Adrenal gland (tissue), 12 donors: ENCODE results near the gene FGGY. TPM values are rescaled to one million over a fixed set of nuclear protein-coding genes. Genes with fewer than 3 reads are reported as not detected.

Source experiments
- DNase-seq, 7 donors: peaks; one replicate each; pipeline ENCODE4 v3.0.0-alpha.2; 2019 to 2020
- H3K27ac ChIP-seq, 5 donors: fragments of 200-600 bp; sonication (generic) in 4 of 5; 1 replicate in 3 of 5; 2 replicates in 2 of 5; pipeline versions ENCODE4 v1.5.1 to v1.8.0; 2016 to 2020; ENCODE audit warnings: mild to moderate bottlenecking in 1 of 5
- H3K27me3 ChIP-seq: fragments of 200-600 bp; 2 replicates; pipeline ENCODE4 v1.8.0; 2021
- H3K36me3 ChIP-seq, 2 donors: fragments of 200-600 bp; replicated peaks in 1 of 2; 1 replicate in 1 of 2; 2 replicates in 1 of 2; pipeline versions ENCODE4 v1.5.1 to v1.8.0; 2018 to 2022
- H3K4me1 ChIP-seq, 2 donors: fragments of 200-600 bp; replicated peaks in 1 of 2; 1 replicate in 1 of 2; 2 replicates in 1 of 2; pipeline versions ENCODE4 v1.5.1 to v1.8.0; 2018 to 2021
- H3K4me3 ChIP-seq, 4 donors: fragments of 200-600 bp; sonication (generic) in 3 of 4; one replicate each; pipeline ENCODE4 v1.5.1; 2016 to 2018
- H3K9me3 ChIP-seq, 3 donors: fragments of 200-600 bp; sonication (generic) in 1 of 3; replicated peaks in 1 of 3; 1 replicate in 2 of 3; 2 replicates in 1 of 3; pipeline versions ENCODE4 v1.5.1 to v1.8.0; 2016 to 2021
- CTCF ChIP-seq, 6 experiments: fragments of 450-650 bp in 4 of 6; fragments of 200-600 bp in 2 of 6; sonication (generic) in 1 of 6; IDR thresholded peaks; 1 replicate in 5 of 6; 2 replicates in 1 of 6; pipeline versions ENCODE4 v1.5.1 to v1.8.0; 2016 to 2021; ENCODE audit warnings: antibody characterized with exemption in 6 of 6, mild to moderate bottlenecking in 2 of 6, moderate library complexity in 1 of 6
- POLR2A ChIP-seq, 2 donors: fragments of 450-650 bp; IDR thresholded peaks; one replicate each; pipeline ENCODE4 v1.6.1; 2017; ENCODE audit warnings: antibody characterized with exemption in 2 of 2, mild to moderate bottlenecking in 2 of 2, moderate library complexity in 1 of 2
- WGBS, 4 donors: extraction: QIAGEN DNeasy Blood & Tissue Kit in 2 of 4; methylation state at CpG; one replicate each; pipeline versions ENCODE4 v1.1.5 to v1.1.7; 2013 to 2017; 5-methylcytosine and 5-hydroxymethylcytosine counted together
- intact Hi-C, 2 donors: fragments of 100-400 bp; cut with DNase I; formaldehyde crosslinking; loops; one replicate each; pipeline versions ENCODE4 v1.14.1 to v1.15.0; 2022 to 2023
- polyA plus RNA-seq, 3 donors: library from polyadenylated mRNA; stranded (reverse); fragments of 200-250 nt in 2 of 3; fragments of 350-450 nt in 1 of 3; fragmentation: Illumina TruSeq in 1 of 3; extraction: RNeasy Lipid Tissue Mini Kit (QIAGEN cat#74804) in 1 of 3; gene quantifications; one replicate each; pipeline ENCODE4 v1.2.3, GENCODE V29; 2013 to 2014
- total RNA-seq, 9 donors: library from RNA; depleted of rRNA in 4 of 9; stranded (reverse); fragments of >200 nt in 4 of 9; fragments of 120-200 nt in 1 of 9; fragmentation: NEBNext Ultra II Directional in 1 of 9; extraction: Animal tissue kit (Norgen Biotek cat#: 25700) in 1 of 9; gene quantifications; one replicate each; pipeline versions ENCODE4 v1.1.0 to v1.2.4, GENCODE V29; 2013 to 2023
- donor health status: healthy with polysubstance abuse.
- donor health status: Bipolar disorder and iron deficiency.
- donor health status: DM: yes; HTN: yes; CAD: no.
- donor health status: DM: no; HTN: no; CAD: no.
- donor health status: DM: no; HTN: no; CAD: no.
- donor health status: DM: yes; HTN: yes; CAD: no.

The FGGY gene
- total and polyA plus RNA-seq, 12 donors = 7.4 to 75.5 (median 35.0) TPM

DNA sequence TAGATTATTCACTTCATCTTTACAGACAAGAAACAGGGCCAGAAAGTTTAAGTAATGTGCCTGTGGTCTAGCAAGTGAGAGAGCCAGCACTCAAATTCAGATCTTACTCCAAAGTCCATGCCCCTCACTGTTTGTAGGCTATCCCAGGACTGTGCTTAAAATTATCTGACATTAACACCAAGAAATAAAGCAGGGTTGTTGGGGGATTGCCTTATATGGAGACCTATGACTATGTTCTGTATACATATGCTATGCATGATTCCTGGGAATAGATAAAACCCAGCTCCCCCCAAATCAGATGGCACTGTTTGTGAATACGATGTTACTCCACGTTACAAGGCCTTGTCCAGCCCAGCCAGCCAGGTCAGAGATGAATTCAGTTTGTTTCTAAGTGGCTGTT, 386.3 kb downstream of the FGGY start:
- no peak overlapping the region for H3K4me3 ChIP-seq
- TF ChIP-seq POLR2A (IDR thresholded peaks at IDR 0.05) = no peak
- WGBS, 4 donors = 90 to 96% (median 93%) methylated on average over 2 of the region's 2 CpGs
- no peaks in the 10 kb centered on the region for H3K36me3 ChIP-seq
- intact Hi-C loops = no loop called here
- no peaks in the 10 kb centered on the region for H3K9me3 ChIP-seq
- no peak overlapping the region for H3K27ac ChIP-seq
- no peaks in the 10 kb centered on the region for H3K27me3 ChIP-seq
- no peak for DNase-seq
- peaks cover 0 to 10% of the 10 kb centered on the region in 2 donors for H3K4me1 ChIP-seq

DNA sequence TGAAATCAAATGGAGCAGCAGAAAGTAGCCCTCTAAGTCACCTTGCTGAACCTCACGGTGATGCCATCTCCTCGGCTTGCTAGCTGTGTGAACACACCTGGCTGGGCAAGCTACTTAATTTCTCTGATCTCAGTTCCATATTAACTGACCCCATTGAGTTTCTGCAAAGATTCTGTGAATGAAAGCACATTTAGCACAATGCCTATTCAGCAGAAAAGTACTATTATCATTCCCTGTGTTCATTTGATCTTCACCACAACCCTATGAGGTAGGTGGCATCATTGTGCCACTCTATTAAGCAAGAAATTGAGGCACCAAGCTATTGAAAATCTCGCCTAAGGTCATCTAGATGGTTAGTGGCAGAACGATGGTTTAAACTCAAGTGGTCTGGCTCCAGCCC, 387.8 kb downstream of the FGGY start:
- Histone ChIP-seq H3K9me3 (no peaks in the 10 kb centered on the region), H3K27ac (no peak overlapping the region), H3K4me1 (peaks cover 0 to 7% of the 10 kb centered on the region in 2 donors), H3K27me3 (no peaks in the 10 kb centered on the region), H3K36me3 (no peaks in the 10 kb centered on the region), H3K4me3 (no peak overlapping the region)
- WGBS, 4 donors = 93 to 97% (median 95%) methylated on average over 4 of the region's 4 CpGs
- no peak for TF ChIP-seq CTCF (IDR thresholded peaks at IDR 0.05)
- no peak for TF ChIP-seq POLR2A (IDR thresholded peaks at IDR 0.05)
- DNase-seq = no peak
- intact Hi-C loops = no loop called here

- H3K4me3 ChIP-seq = no peak overlapping the region
- H3K9me3 ChIP-seq = no peaks in the 10 kb centered on the region
- 92 to 100% (median 95%) methylated on average over 1 to 3 of the region's 3 CpGs for WGBS, 4 donors
- intact Hi-C loops = no loop called here
- no peak for TF ChIP-seq CTCF (IDR thresholded peaks at IDR 0.05)
- TF ChIP-seq POLR2A (IDR thresholded peaks at IDR 0.05) = no peak
- no peaks in the 10 kb centered on the region for H3K36me3 ChIP-seq
- H3K27me3 ChIP-seq = no peaks in the 10 kb centered on the region
- peaks cover 0 to 8% of the 10 kb centered on the region in 2 donors for H3K4me1 ChIP-seq
- no peak overlapping the region for H3K27ac ChIP-seq
- no peak for DNase-seq
Measured at GRCh38 chr1:59685101-59685500, 388.2 kb downstream of the FGGY start.

- no peaks in the 10 kb centered on the region for H3K27me3 ChIP-seq
- H3K36me3 ChIP-seq = no peaks in the 10 kb centered on the region
- intact Hi-C loops = no loop called here
- no peak for TF ChIP-seq CTCF (IDR thresholded peaks at IDR 0.05)
- no peak overlapping the region for H3K27ac ChIP-seq
- H3K9me3 ChIP-seq = no peaks in the 10 kb centered on the region
- 96 to 100% (median 98%) methylated on average over 2 of the region's 2 CpGs for WGBS, 4 donors
- no peak overlapping the region for H3K4me3 ChIP-seq
- no peak for DNase-seq
- peaks cover 0 to 8% of the 10 kb centered on the region in 2 donors for H3K4me1 ChIP-seq
Measured at GRCh38 chr1:59685666-59686065, 388.8 kb downstream of the FGGY start.

GRCh38 chr1:59686170-59686569, 389.3 kb downstream of the FGGY start:
- 86 to 96% (median 91%) methylated on average over 3 of the region's 3 CpGs for WGBS, 4 donors

More at GRCh38 chr1:59686170-59686569, 389.3 kb downstream of the FGGY start:
- H3K9me3 ChIP-seq = no peaks in the 10 kb centered on the region
- no peak overlapping the region for H3K27ac ChIP-seq
- H3K36me3 ChIP-seq = no peaks in the 10 kb centered on the region
- H3K4me1 ChIP-seq = peaks cover 0 to 10% of the 10 kb centered on the region in 2 donors
- H3K4me3 ChIP-seq = no peak overlapping the region
- TF ChIP-seq POLR2A (IDR thresholded peaks at IDR 0.05) (no peak), CTCF (IDR thresholded peaks at IDR 0.05) (no peak)
- intact Hi-C loops = no loop called here
- no peaks in the 10 kb centered on the region for H3K27me3 ChIP-seq
- DNase-seq = no peak
